ENCODE results near the gene PGBD5.
A peak's percentile ranks its signal among the peaks of the same experiment; 100 is the strongest.
"Not testable (repeated sequence)": the region's sequence is repeated elsewhere in the genome, so short reads cannot be mapped to it uniquely, and the experiment has no call there.

The PGBD5 gene

GRCh38 chr1:230426246-230427093, at the start of gene PGBD5:
Gene PGBD5, minus strand, starts transcription at chr1:230426332. Its CDS starts 404 bp downstream, at chr1:230425928.
- DNase-seq, result peak; percentile 73
- peak; percentile 86 for ATAC-seq

GRCh38 chr1:230474924-230475323, 48.8 kb upstream of the PGBD5 start:
- not testable (repeated sequence) for ATAC-seq, DNase-seq

GRCh38 chr1:230470750-230471149, 44.6 kb upstream of the PGBD5 start:
- ATAC-seq, DNase-seq: not testable (repeated sequence)

GRCh38 chr1:230469271-230469670, 43.1 kb upstream of the PGBD5 start:
- no peak for DNase-seq
- no peak for ATAC-seq

GRCh38 chr1:230465691-230466090, 39.6 kb upstream of the PGBD5 start:
- ATAC-seq, result no peak
- DNase-seq, result no peak

- DNase-seq (no peak), ATAC-seq (no peak)
Observed at GRCh38 chr1:230464671-230465070, 38.5 kb upstream of the PGBD5 start.

- ATAC-seq (no peak), DNase-seq (no peak)
Observed at GRCh38 chr1:230463760-230464159, 37.6 kb upstream of the PGBD5 start.

- ATAC-seq (no peak), DNase-seq (no peak)
Observed at GRCh38 chr1:230463326-230463725, 37.2 kb upstream of the PGBD5 start.

- ATAC-seq, result no peak
- DNase-seq, result no peak
Observed at GRCh38 chr1:230459465-230459864, 33.3 kb upstream of the PGBD5 start.

- ATAC-seq, result no peak
- DNase-seq, result no peak
Observed at GRCh38 chr1:230458509-230458908, 32.4 kb upstream of the PGBD5 start.

GRCh38 chr1:230456478-230456877, 30.3 kb upstream of the PGBD5 start:
- no peak for DNase-seq
- no peak for ATAC-seq

- no peak for ATAC-seq
- no peak for DNase-seq
Observed at GRCh38 chr1:230455291-230455690, 29.2 kb upstream of the PGBD5 start.

- DNase-seq (no peak), ATAC-seq (no peak)
Observed at GRCh38 chr1:230453377-230453776, 27.2 kb upstream of the PGBD5 start.

GRCh38 chr1:230441183-230442029, 15.3 kb upstream of the PGBD5 start:
- no peak for ATAC-seq
- no peak for DNase-seq

- ATAC-seq, result no peak
- DNase-seq, result no peak
Observed at GRCh38 chr1:230435108-230435507, 9.0 kb upstream of the PGBD5 start.

GRCh38 chr1:230431527-230431926, 5.4 kb upstream of the PGBD5 start:
- ATAC-seq, result no peak
- DNase-seq, result no peak

GRCh38 chr1:230430499-230430898, 4.4 kb upstream of the PGBD5 start:
- ATAC-seq, result no peak

GRCh38 chr1:230429067-230429735, 3.1 kb upstream of the PGBD5 start:
- ATAC-seq (no peak), DNase-seq (no peak)

More at GRCh38 chr1:230430499-230430898, 4.4 kb upstream of the PGBD5 start:
- no peak for DNase-seq

GRCh38 chr1:230427981-230428380, 1.8 kb upstream of the PGBD5 start:
- no peak for DNase-seq
- ATAC-seq, result no peak

GRCh38 chr1:230427094-230427876, 1.2 kb upstream of the PGBD5 start:
- ATAC-seq, result no peak
- DNase-seq, result no peak

- peak; percentile 6 for ATAC-seq
- peak; percentile 5 for DNase-seq
Observed at GRCh38 chr1:230425252-230426091, 660 bp downstream of the PGBD5 start.
